Transverse colon (tissue), 4 donors: Measurements from ENCODE around the gene CHPF2. TPM values are rescaled to one million over a fixed set of nuclear protein-coding genes. Genes with fewer than 3 reads are reported as not detected.
A peak's percentile ranks its signal among the peaks of the same experiment; 100 is the strongest.

Experiments
- DNase-seq: peaks from one replicate; pipeline ENCODE4 v3.0.0-alpha.2; 2019
- H3K27ac ChIP-seq, 4 donors: fragments of 200-600 bp; sonication (generic); 2 replicates each; pipeline ENCODE4 v1.5.1; 2016 to 2018; ENCODE audit warnings: inconsistent platforms in 4 of 4
- H3K27me3 ChIP-seq: fragments of 200-600 bp; sonication (generic); 2 replicates; pipeline ENCODE4 v1.5.1; 2017; ENCODE audit warnings: inconsistent platforms
- H3K36me3 ChIP-seq, 4 donors: fragments of 200-600 bp; sonication (generic); 2 replicates each; pipeline ENCODE4 v1.5.1; 2017 to 2019; ENCODE audit warnings: inconsistent platforms in 4 of 4
- H3K4me1 ChIP-seq, 4 donors: fragments of 200-600 bp; sonication (generic); 2 replicates each; pipeline ENCODE4 v1.5.1; 2017 to 2020; ENCODE audit warnings: inconsistent platforms in 4 of 4
- H3K4me3 ChIP-seq, 4 donors: fragments of 200-600 bp; sonication (generic); 1 replicate in 1 of 4; 2 replicates in 3 of 4; pipeline versions ENCODE4 v1.5.1 to v1.6.1; 2017 to 2019; ENCODE audit warnings: inconsistent platforms in 4 of 4
- H3K9me3 ChIP-seq, 2 donors: fragments of 200-600 bp; sonication (generic); 2 replicates each; pipeline ENCODE4 v1.5.1; 2017 to 2019; ENCODE audit warnings: inconsistent platforms in 2 of 2
- CTCF ChIP-seq, 5 experiments: fragments of 200-600 bp in 3 of 5; fragments of 450-650 bp in 2 of 5; sonication (generic) in 3 of 5; IDR thresholded peaks; 1 replicate in 2 of 5; 2 replicates in 3 of 5; pipeline ENCODE4 v1.5.1; 2016 to 2017; ENCODE audit warnings: antibody characterized with exemption in 5 of 5, inconsistent platforms in 3 of 5, mild to moderate bottlenecking in 2 of 5, moderate library complexity in 1 of 5
- EP300 ChIP-seq: sonication (generic); formaldehyde crosslinking; IDR thresholded peaks from one replicate; pipeline ENCODE4 v1.6.1; 2017; ENCODE audit warnings: antibody characterized with exemption, low read depth
- POLR2A ChIP-seq: fragments of 450-650 bp; IDR thresholded peaks from one replicate; pipeline ENCODE4 v1.6.1; 2016; ENCODE audit warnings: antibody characterized with exemption, mild to moderate bottlenecking, moderate library complexity
- POLR2AphosphoS5 ChIP-seq, 3 donors: sonication (generic); formaldehyde crosslinking; IDR thresholded peaks; one replicate each; pipeline ENCODE4 v1.6.1; 2016; ENCODE audit warnings: antibody characterized with exemption in 3 of 3
- WGBS, 2 donors: methylation state at CpG; one replicate each; pipeline ENCODE4 v1.1.5; 2018; ENCODE audit warnings: low coverage in 1 of 2; 5-methylcytosine and 5-hydroxymethylcytosine counted together
- in situ Hi-C, 4 donors: fragments of 200-750 bp; cut with MboI; loops; one replicate each; pipeline versions ENCODE4 v1.15.0 to v1.15.1; 2017; ENCODE audit warnings: low sequenced_read_pairs in 3 of 4, low pct_ligation_motif_present in 1 of 4, low pct_unique_long_range_greater_than_20kb in 1 of 4
- intact Hi-C: fragments of 100-400 bp; cut with DNase I; formaldehyde crosslinking; loops from one replicate; pipeline ENCODE4 v1.15.1; 2023; ENCODE audit warnings: low total_unique reads
- total RNA-seq, 4 donors: library from RNA; depleted of rRNA; stranded (reverse); fragments of >200 nt; gene quantifications; one replicate each; pipeline ENCODE4 v1.1.0, GENCODE V29; 2016

Gene CHPF2
- total RNA-seq: 100 to 1,000 TPM in 1 of 4 donors, 10 to 100 TPM in 3; 48.4 to 104 (median 50.9) TPM

GRCh38 chr7:151232091-151232916 lies at the start of gene CHPF2:
Gene CHPF2, plus strand, starts transcription at chr7:151232483. Its CDS starts 1,529 bp downstream, at chr7:151234012.
- Histone ChIP-seq H3K27ac (peak within 1 kb of the TSS; percentile 82 to 91 (median 88)), H3K4me1 (peaks cover 14 to 34% (median 25%) of the 10 kb centered on the region in 4 donors), H3K9me3 (no peaks in the 10 kb centered on the region), H3K36me3 (peaks cover 0 to 16% (median 0%) of the 10 kb centered on the region in 4 donors), H3K27me3 (no peaks in the 10 kb centered on the region), H3K4me3 (peak within 1 kb of the TSS; percentile 90 to 99 (median 96))
- peak; percentile 95 for DNase-seq
- TF ChIP-seq POLR2AphosphoS5 (IDR thresholded peaks at IDR 0.05) (peak; percentile 85 to 92 (median 88)), POLR2A (peak; percentile 85), EP300 (no peak)
- intact Hi-C loops: no loop called here
- WGBS, 2 donors: 0 to 1% methylated on average over 3 to 38 of the region's 79 CpGs
- in situ Hi-C loops: no loop called here

GRCh38 chr7:151185762-151186639 lies 46.3 kb upstream of the CHPF2 start:
- in situ Hi-C loops: no loop called here

GRCh38 chr7:151186640-151187408 lies 45.5 kb upstream of the CHPF2 start, which contains the start of gene ASB10:
Gene ASB10, minus strand, starts transcription at chr7:151187250. Its CDS starts 120 bp downstream, at chr7:151187130.
- no peak for DNase-seq
- Histone ChIP-seq H3K4me1 (no peaks in the 10 kb centered on the region), H3K27ac (no peak within 1 kb of the TSS), H3K36me3 (no peaks in the 10 kb centered on the region), H3K9me3 (no peaks in the 10 kb centered on the region), H3K4me3 (no peak within 1 kb of the TSS), H3K27me3 (no peaks in the 10 kb centered on the region)
- TF ChIP-seq POLR2AphosphoS5 (IDR thresholded peaks at IDR 0.05) (no peak), CTCF (IDR thresholded peaks at IDR 0.05) (no peak), EP300 (no peak), POLR2A (no peak)
- WGBS, 2 donors: 84% methylated on average over 22 of the region's 22 CpGs; no CpG with 5 or more reads in 1 of the 2 donors
- in situ Hi-C loops: no loop called here
- intact Hi-C loops: no loop called here

More at GRCh38 chr7:151185762-151186639, 46.3 kb upstream of the CHPF2 start:
- intact Hi-C loops: no loop called here
- DNase-seq: no peak
- TF ChIP-seq EP300 (no peak), CTCF (IDR thresholded peaks at IDR 0.05) (no peak), POLR2AphosphoS5 (IDR thresholded peaks at IDR 0.05) (no peak), POLR2A (no peak)
- H3K27ac ChIP-seq: no peak overlapping the region
- no peaks in the 10 kb centered on the region for H3K4me1 ChIP-seq
- 78% methylated on average over 16 of the region's 16 CpGs; no CpG with 5 or more reads in 1 of the 2 donors for WGBS, 2 donors
- H3K36me3 ChIP-seq: no peaks in the 10 kb centered on the region
- H3K4me3 ChIP-seq: no peak overlapping the region
- no peaks in the 10 kb centered on the region for H3K27me3 ChIP-seq
- H3K9me3 ChIP-seq: no peaks in the 10 kb centered on the region

GRCh38 chr7:151187409-151188251 lies 44.7 kb upstream of the CHPF2 start:
- H3K4me1 ChIP-seq: no peaks in the 10 kb centered on the region
- TF ChIP-seq POLR2AphosphoS5 (IDR thresholded peaks at IDR 0.05) (no peak), POLR2A (no peak), CTCF (IDR thresholded peaks at IDR 0.05) (no peak), EP300 (no peak)
- intact Hi-C loops: no loop called here
- in situ Hi-C loops: no loop called here
- H3K36me3 ChIP-seq: no peaks in the 10 kb centered on the region
- H3K27ac ChIP-seq: no peak overlapping the region
- DNase-seq: no peak
- H3K27me3 ChIP-seq: no peaks in the 10 kb centered on the region
- H3K9me3 ChIP-seq: no peaks in the 10 kb centered on the region
- 66% methylated on average over 20 of the region's 22 CpGs; no CpG with 5 or more reads in 1 of the 2 donors for WGBS, 2 donors
- no peak overlapping the region for H3K4me3 ChIP-seq
